OCI-LY3 (cell line): ENCODE data around the gene FLRT3.

Experiments
- H2AFZ ChIP-seq: fragments of 200-600, 300-600 bp; shearing (Covaris generic); 2 replicates; pipeline ENCODE4 v1.6.0; 2014; ENCODE audit warnings: antibody characterized with exemption, low read depth, low read length
- H3K27ac ChIP-seq: fragments of 200-600, 300-600 bp; sonication (generic); 2 replicates; pipeline ENCODE4 v1.5.1; 2014; ENCODE audit warnings: mild to moderate bottlenecking, low read length, moderate library complexity, mixed read lengths
- H3K27me3 ChIP-seq: fragments of 200-600, 300-600 bp; sonication (generic); 2 replicates; pipeline ENCODE4 v1.6.1; 2014; ENCODE audit warnings: low read depth, low read length, mixed read lengths
- H3K36me3 ChIP-seq: fragments of 200-600, 300-600 bp; sonication (generic); replicated peaks from 2 replicates; pipeline ENCODE3; 2014; ENCODE audit warnings: low read depth, low read length, mixed read lengths
- H3K4me1 ChIP-seq: fragments of 300-600, 200-600 bp; sonication (generic); 2 replicates; pipeline ENCODE4 v1.6.1; 2014; ENCODE audit warnings: low read length, mixed read lengths
- H3K4me2 ChIP-seq: fragments of 200-600, 300-600 bp; sonication (generic); 2 replicates; pipeline ENCODE4 v1.6.1; 2014; ENCODE audit warnings: low read length, mixed read lengths
- H3K4me3 ChIP-seq: fragments of 300-600, 200-600 bp; sonication (generic); 2 replicates; pipeline ENCODE4 v1.5.1; 2014; ENCODE audit warnings: antibody characterized with exemption, mild to moderate bottlenecking, low read length, moderate library complexity
- H3K79me2 ChIP-seq: fragments of 300-600, 200-600 bp; shearing (Covaris generic); 2 replicates; pipeline ENCODE4 v1.6.1; 2014; ENCODE audit warnings: mild to moderate bottlenecking, low read length, mixed read lengths
- H3K9ac ChIP-seq: fragments of 300-600, 200-600 bp; shearing (Covaris generic); 2 replicates; pipeline ENCODE4 v1.6.0; 2014; ENCODE audit warnings: mild to moderate bottlenecking, low read length, moderate library complexity
- H3K9me3 ChIP-seq: fragments of 200-600, 300-600 bp; shearing (Covaris generic); 2 replicates; pipeline ENCODE4 v1.6.1; 2014; ENCODE audit warnings: low read length, mixed read lengths; ENCODE audit not compliant: insufficient read depth
- H4K20me1 ChIP-seq: fragments of 200-600, 300-600 bp; sonication (generic); 2 replicates; pipeline ENCODE4 v1.6.1; 2016; ENCODE audit warnings: low read length, mixed read lengths; ENCODE audit not compliant: insufficient read depth
- EZH2phosphoT487 ChIP-seq: fragments of 200-600 bp; shearing (Covaris generic); IDR thresholded peaks from 2 replicates; pipeline ENCODE4 v1.6.1; 2018; ENCODE audit warnings: antibody characterized with exemption, mixed run types, low read depth
- TF ChIP-seq, protein P1 (sequence below): fragments of 200-600, 300-600 bp; sonication (generic); IDR thresholded peaks from 2 replicates; pipeline ENCODE4 v1.5.1; 2014; ENCODE audit warnings: antibody characterized with exemption, low read length, low read depth

FLRT3 gene

DNA sequence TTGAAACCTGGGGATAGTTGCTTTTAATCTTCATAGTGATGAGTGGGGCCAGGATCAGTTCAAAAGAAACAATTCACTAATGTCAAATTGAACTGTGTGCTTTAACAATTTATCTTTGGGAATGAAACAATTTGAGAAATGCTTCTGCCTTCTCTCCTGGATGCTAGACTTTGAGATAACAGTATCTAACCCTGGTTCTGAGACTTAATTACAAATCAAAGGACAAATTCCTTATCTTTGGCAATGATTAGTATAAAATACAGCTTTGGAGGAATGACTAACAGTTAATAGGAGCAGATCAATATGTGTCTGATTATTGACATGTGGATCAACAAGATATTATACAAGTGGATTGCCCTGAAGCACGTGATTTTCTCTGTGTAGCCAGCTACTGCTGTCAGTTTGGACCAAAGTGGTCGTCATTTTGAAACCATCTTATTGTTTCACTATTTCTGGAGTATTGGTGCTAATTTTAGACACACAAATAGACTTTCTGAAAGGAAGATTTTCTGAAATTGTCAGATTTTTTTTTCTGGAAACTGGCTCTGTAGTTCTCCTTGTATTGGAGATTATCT, 6.2 kb upstream of the FLRT3 start:
- Histone ChIP-seq H3K79me2 (no peaks in the 10 kb centered on the region), H3K4me3 (no peak overlapping the region), H2AFZ (no peak overlapping the region), H3K9me3 (no peaks in the 10 kb centered on the region), H3K4me2 (no peak overlapping the region), H3K27me3 (no peaks in the 10 kb centered on the region), H3K27ac (no peak overlapping the region), H3K9ac (no peak overlapping the region), H4K20me1 (no peaks in the 10 kb centered on the region), H3K36me3 (no peaks in the 10 kb centered on the region), H3K4me1 (peaks cover 21% of the 10 kb centered on the region)
- TF ChIP-seq, protein P1, sequence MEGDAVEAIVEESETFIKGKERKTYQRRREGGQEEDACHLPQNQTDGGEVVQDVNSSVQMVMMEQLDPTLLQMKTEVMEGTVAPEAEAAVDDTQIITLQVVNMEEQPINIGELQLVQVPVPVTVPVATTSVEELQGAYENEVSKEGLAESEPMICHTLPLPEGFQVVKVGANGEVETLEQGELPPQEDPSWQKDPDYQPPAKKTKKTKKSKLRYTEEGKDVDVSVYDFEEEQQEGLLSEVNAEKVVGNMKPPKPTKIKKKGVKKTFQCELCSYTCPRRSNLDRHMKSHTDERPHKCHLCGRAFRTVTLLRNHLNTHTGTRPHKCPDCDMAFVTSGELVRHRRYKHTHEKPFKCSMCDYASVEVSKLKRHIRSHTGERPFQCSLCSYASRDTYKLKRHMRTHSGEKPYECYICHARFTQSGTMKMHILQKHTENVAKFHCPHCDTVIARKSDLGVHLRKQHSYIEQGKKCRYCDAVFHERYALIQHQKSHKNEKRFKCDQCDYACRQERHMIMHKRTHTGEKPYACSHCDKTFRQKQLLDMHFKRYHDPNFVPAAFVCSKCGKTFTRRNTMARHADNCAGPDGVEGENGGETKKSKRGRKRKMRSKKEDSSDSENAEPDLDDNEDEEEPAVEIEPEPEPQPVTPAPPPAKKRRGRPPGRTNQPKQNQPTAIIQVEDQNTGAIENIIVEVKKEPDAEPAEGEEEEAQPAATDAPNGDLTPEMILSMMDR = no peak
- TF ChIP-seq EZH2phosphoT487 = no peak

DNA sequence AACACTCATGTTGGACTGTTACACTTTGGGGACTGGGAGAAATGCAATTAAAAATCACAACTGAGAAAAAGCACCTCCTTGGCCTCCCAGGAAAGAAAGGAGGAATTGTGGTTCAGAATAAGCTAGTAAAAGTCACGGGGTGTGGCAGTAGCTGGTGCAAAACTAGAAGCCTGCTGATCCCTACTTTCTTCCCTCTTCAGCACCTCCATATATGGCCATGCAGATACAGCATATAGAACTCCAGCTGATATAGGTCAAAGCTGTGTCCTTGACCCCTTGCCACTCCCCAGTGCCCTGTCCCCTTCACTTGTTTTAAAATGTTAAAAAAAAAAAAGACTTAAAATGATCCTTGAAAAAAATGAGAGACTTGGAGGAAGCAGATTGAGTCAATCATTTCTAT, 5.5 kb upstream of the FLRT3 start:
- Histone ChIP-seq H2AFZ (no peak overlapping the region), H4K20me1 (no peaks in the 10 kb centered on the region), H3K27ac (no peak overlapping the region), H3K9ac (no peak overlapping the region), H3K9me3 (no peaks in the 10 kb centered on the region), H3K36me3 (no peaks in the 10 kb centered on the region), H3K4me1 (peaks cover 21% of the 10 kb centered on the region), H3K4me3 (no peak overlapping the region), H3K27me3 (no peaks in the 10 kb centered on the region), H3K79me2 (no peaks in the 10 kb centered on the region), H3K4me2 (0 out of 2 replicates have a peak overlapping the region, but pooled peaks have one; percentile 6)
- no peak for TF ChIP-seq EZH2phosphoT487

DNA sequence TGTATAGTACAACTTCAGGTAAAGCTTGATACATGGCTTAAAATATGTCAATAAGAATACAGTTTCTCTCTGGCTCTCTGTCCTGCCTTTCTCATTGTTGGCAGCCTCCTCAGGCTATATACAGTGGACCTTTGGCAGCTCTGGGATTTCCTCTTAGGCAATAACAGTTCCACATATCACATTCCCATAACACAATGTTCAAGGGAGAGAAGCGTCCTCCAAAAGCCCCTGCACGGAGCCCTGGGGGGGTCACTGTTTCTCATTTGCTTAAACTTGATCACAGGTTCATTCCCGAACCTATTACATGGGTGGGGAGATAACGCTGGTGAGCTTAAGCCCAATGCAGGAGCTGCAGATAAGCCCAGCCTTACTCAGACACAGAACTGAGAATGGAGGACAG, 4.4 kb upstream of the FLRT3 start:
- H3K79me2 ChIP-seq = no peaks in the 10 kb centered on the region
- H3K9ac ChIP-seq = no peak overlapping the region
- peaks cover 24% of the 10 kb centered on the region for H3K4me1 ChIP-seq
- H3K27me3 ChIP-seq = no peaks in the 10 kb centered on the region
- no peak overlapping the region for H3K4me2 ChIP-seq
- no peaks in the 10 kb centered on the region for H3K9me3 ChIP-seq
- H3K27ac ChIP-seq = no peak overlapping the region
- no peaks in the 10 kb centered on the region for H3K36me3 ChIP-seq
- TF ChIP-seq, protein P1 = no peak
- TF ChIP-seq EZH2phosphoT487 = no peak
- no peaks in the 10 kb centered on the region for H4K20me1 ChIP-seq
- H3K4me3 ChIP-seq = no peak overlapping the region
- no peak overlapping the region for H2AFZ ChIP-seq

DNA sequence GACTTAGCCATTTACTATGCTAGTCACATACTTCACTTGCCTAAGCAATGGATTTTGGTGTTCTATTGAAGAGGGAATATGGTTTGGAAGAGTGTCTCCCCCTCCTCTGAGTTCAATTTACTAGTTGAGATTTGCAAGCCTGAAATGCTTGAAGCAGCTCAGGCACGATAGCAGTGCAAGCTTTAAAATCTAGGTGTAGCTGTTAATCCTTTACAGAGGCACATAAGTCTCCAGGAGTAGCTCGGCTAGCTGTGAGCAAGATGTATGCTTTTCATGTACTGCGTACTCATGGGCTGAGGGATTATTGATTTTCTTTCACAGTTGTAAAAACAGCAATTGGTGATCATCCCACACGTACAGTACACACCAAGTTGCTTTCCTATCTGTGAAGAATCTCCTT, 726 bp downstream of the FLRT3 start:
- Histone ChIP-seq H4K20me1 (no peaks in the 10 kb centered on the region), H3K36me3 (no peaks in the 10 kb centered on the region), H3K27ac (no peak overlapping the region), H3K27me3 (peaks cover 15% of the 10 kb centered on the region), H3K4me1 (peaks cover 12% of the 10 kb centered on the region), H2AFZ (peak overlapping the region; percentile 99), H3K79me2 (no peaks in the 10 kb centered on the region), H3K4me3 (peak overlapping the region; percentile 85), H3K4me2 (peak overlapping the region; percentile 86), H3K9ac (peak overlapping the region; percentile 59; the same call in 1 of the 2 replicates), H3K9me3 (no peaks in the 10 kb centered on the region)
- TF ChIP-seq, protein P1 = peak; percentile 14; the same call in 1 of the 2 replicates
- no peak for TF ChIP-seq EZH2phosphoT487
